HT-29 (cell line): ENCODE measurements around the gene PTPRD. TPM values are rescaled to one million over a fixed set of nuclear protein-coding genes. Genes with fewer than 3 reads are reported as not detected.

ENCODE experiments used
- DNase-seq: peaks from one replicate; pipeline ENCODE4 v3.0.0-alpha.2; 2015; ENCODE audit warnings: low spot score
- total RNA-seq: library from RNA; depleted of rRNA; stranded (reverse); fragments of >200 nt; shearing (Covaris generic); gene quantifications from 2 replicates; pipeline ENCODE4 v1.2.3, GENCODE V29; 2014

PTPRD gene
- total RNA-seq, 1 experiment from 2014 or later: not detected

- no peak for DNase-seq
These were observed 848.0 kb downstream of the PTPRD start for GRCh38 chr9:9764821-9765220.

- DNase-seq: no peak
These were observed 858.6 kb downstream of the PTPRD start for GRCh38 chr9:9754186-9754585.

- DNase-seq: no peak
These were observed 859.5 kb downstream of the PTPRD start for GRCh38 chr9:9753266-9753665.

- DNase-seq: no peak
These were observed 860.1 kb downstream of the PTPRD start for GRCh38 chr9:9752722-9753121.

- DNase-seq: no peak
These were observed 860.8 kb downstream of the PTPRD start for GRCh38 chr9:9751996-9752395.

GRCh38 chr9:9750719-9751118 is 862.1 kb downstream of the PTPRD start:
- no peak for DNase-seq

- DNase-seq: no peak
These were observed 863.2 kb downstream of the PTPRD start for GRCh38 chr9:9749591-9749990.

- no peak for DNase-seq
These were observed 865.0 kb downstream of the PTPRD start for GRCh38 chr9:9747787-9748186.

GRCh38 chr9:9746826-9747225 is 866.0 kb downstream of the PTPRD start:
- DNase-seq: no peak

GRCh38 chr9:9743822-9744221 is 869.0 kb downstream of the PTPRD start:
- DNase-seq: no peak

GRCh38 chr9:9730174-9730573 is 882.6 kb downstream of the PTPRD start:
- DNase-seq: no peak

- no peak for DNase-seq
These were observed 883.7 kb downstream of the PTPRD start for GRCh38 chr9:9729082-9729481.

- no peak for DNase-seq
These were observed 893.3 kb downstream of the PTPRD start for GRCh38 chr9:9719373-9720112.

- DNase-seq: no peak
These were observed 894.1 kb downstream of the PTPRD start for GRCh38 chr9:9718691-9719090.

- no peak for DNase-seq
These were observed 933.4 kb downstream of the PTPRD start for GRCh38 chr9:9679433-9679832.

- DNase-seq: no peak
These were observed 938.3 kb downstream of the PTPRD start for GRCh38 chr9:9674461-9674860.

- no peak for DNase-seq
These were observed 942.3 kb downstream of the PTPRD start for GRCh38 chr9:9670454-9670853.

- DNase-seq: no peak
These were observed 967.8 kb downstream of the PTPRD start for GRCh38 chr9:9645006-9645405.

- DNase-seq: no peak
These were observed 981.5 kb downstream of the PTPRD start for GRCh38 chr9:9631284-9631683.

GRCh38 chr9:9625248-9625647 is 987.6 kb downstream of the PTPRD start:
- DNase-seq: no peak

- DNase-seq: no peak
These were observed 989.3 kb downstream of the PTPRD start for GRCh38 chr9:9623506-9623905.

- DNase-seq: no peak
These were observed 991.4 kb downstream of the PTPRD start for GRCh38 chr9:9621355-9621940.

GRCh38 chr9:9620736-9621135 is 992.1 kb downstream of the PTPRD start:
- no peak for DNase-seq

- no peak for DNase-seq
These were observed 997.7 kb downstream of the PTPRD start for GRCh38 chr9:9615086-9615485.
